Pancreas (tissue), 10 donors: ENCODE measurements around the gene MYH6. TPM values are rescaled to one million over a fixed set of nuclear protein-coding genes. Genes with fewer than 3 reads are reported as not detected.

Experiments
- ATAC-seq, 4 donors: fragments of 200-7000 bp; cut with Tn5 transposase; one replicate each; pipeline versions ENCODE4 v1.8.0 to v1.9.1; 2020; ENCODE audit warnings: mild to moderate bottlenecking in 4 of 4, moderate library complexity in 4 of 4
- DNase-seq, 6 donors: peaks; one replicate each; pipeline ENCODE4 v3.0.0-alpha.2; 2020
- FAIRE-seq: peaks from 2 replicates; lab custom pipeline; 2012; peaks lifted over from hg19 to GRCh38; lab: Jason Lieb, UNC
- H3K27ac ChIP-seq, 4 donors: fragments of 200-600 bp; sonication (generic); 1 replicate in 3 of 4; 2 replicates in 1 of 4; pipeline versions ENCODE4 v1.5.0 to v1.8.0; 2020
- H3K27me3 ChIP-seq, 4 donors: fragments of 200-600 bp; one replicate each; pipeline ENCODE4 v1.8.0; 2021
- H3K36me3 ChIP-seq, 3 donors: fragments of 200-600 bp; sonication (generic) in 1 of 3; one replicate each; pipeline versions ENCODE4 v1.5.0 to v1.8.0; 2020 to 2021
- H3K4me1 ChIP-seq, 3 donors: fragments of 200-600 bp; one replicate each; pipeline ENCODE4 v1.8.0; 2021
- H3K4me3 ChIP-seq, 4 donors: fragments of 200-600 bp; sonication (generic) in 2 of 4; one replicate each; pipeline versions ENCODE4 v1.5.0 to v1.8.0; 2020 to 2021
- H3K9me3 ChIP-seq, 4 donors: fragments of 200-600 bp; one replicate each; pipeline ENCODE4 v1.8.0; 2021
- WGBS, 2 donors: extraction: QIAGEN DNeasy Blood & Tissue Kit; methylation state at CpG; one replicate each; pipeline ENCODE4 v1.1.7; 2013; 5-methylcytosine and 5-hydroxymethylcytosine counted together
- intact Hi-C, 3 donors: fragments of 100-400 bp; cut with DNase I; formaldehyde crosslinking; loops; one replicate each; pipeline versions ENCODE4 v1.11.1 to v1.14.2; 2022
- polyA plus RNA-seq, 2 donors: library from polyadenylated mRNA; stranded (reverse); fragments of 200-250 nt; gene quantifications; one replicate each; pipeline ENCODE4 v1.2.3, GENCODE V29; 2013
- total RNA-seq, 6 donors: library from RNA; stranded (reverse); fragmentation: NEBNext Ultra II Directional in 4 of 6; extraction: Animal tissue kit (Norgen Biotek cat#: 25700) in 4 of 6; gene quantifications; one replicate each; pipeline versions ENCODE4 v1.2.1 to v1.2.4, GENCODE V29; 2021 to 2023
- TF ChIP-seq, protein P1 (sequence below), 4 donors: fragments of 200-600 bp; sonication (generic) in 3 of 4; IDR thresholded peaks; one replicate each; pipeline versions ENCODE4 v1.5.0 to v1.8.0; 2021; ENCODE audit warnings: antibody characterized with exemption in 4 of 4
- donor health status: healthy with polysubstance abuse.
- donor health status: DM: no; HTN: no; CAD: no; lungs with moderate emphysema.
- donor health status: DM: no; HTN: no; CAD: no.
- donor health status: control.
- donor health status: control.
- donor health status: Bipolar disorder and iron deficiency.
- donor health status: DM: yes; HTN: yes; CAD: no.
- donor health status: DM: no; HTN: no; CAD: no.
- donor health status: DM: no; HTN: no; CAD: no.
- donor health status: DM: yes; HTN: yes; CAD: no.

The MYH6 gene
- total and polyA plus RNA-seq, 8 donors = 0.03 to 0.72 (median 0.11) TPM; not detected in 2

DNA sequence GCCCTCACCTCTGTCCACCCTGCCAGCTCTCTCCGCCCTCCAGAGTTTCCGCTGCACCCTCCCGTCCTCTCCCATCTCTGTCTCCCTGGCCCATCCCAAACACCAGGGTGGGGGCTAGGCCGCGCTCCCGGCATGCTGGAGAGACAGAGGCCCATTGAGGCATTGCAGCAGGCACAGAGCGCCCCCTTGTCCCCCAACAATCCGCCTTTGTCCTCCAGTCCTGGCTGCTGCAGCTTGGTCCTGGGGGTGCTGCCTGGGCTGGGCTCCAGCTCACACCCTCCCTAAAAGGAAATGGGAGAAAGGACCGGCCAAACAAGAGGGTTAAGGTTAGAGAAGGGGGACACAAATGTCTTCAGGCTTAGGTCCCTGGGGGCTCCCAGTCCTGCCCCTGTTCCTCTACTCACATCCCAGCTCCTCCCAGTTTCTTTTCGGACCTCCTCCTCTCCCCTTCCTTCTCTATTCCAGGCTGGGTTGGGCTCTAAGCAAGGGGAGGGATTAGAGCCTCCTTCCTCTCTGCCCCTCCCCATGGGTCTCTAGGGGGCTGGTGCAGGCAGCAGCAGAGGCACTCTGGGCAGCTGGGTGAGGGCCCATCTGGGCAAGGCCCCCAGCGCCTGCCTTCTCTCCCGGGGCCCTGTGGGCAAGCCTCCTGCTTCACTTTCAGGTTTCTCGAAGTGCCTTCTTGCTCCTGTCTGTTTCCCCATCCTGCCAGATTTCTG, 31.4 kb downstream of the MYH6 start, which contains the start of gene CMTM5:
TSS of gene CMTM5 (plus strand) at position 565 of the 716 bp plus-strand sequence. CDS start 206 bp downstream, outside the sequence.
- Histone ChIP-seq H3K4me3 (no peak within 1 kb of the TSS), H3K27me3 (no peaks in the 10 kb centered on the region), H3K9me3 (no peaks in the 10 kb centered on the region), H3K27ac (no peak within 1 kb of the TSS), H3K4me1 (peaks cover 0 to 3% (median 0%) of the 10 kb centered on the region in 3 donors), H3K36me3 (no peaks in the 10 kb centered on the region)
- ATAC-seq = no peak
- no peak for FAIRE-seq
- intact Hi-C loops = loop anchor here in 1 of 3 donors (5.0 kb wide), 1 partner anchor 49 kb away; no protein-coding TSS in a partner anchor
- no peak for DNase-seq
- TF ChIP-seq, protein P1, sequence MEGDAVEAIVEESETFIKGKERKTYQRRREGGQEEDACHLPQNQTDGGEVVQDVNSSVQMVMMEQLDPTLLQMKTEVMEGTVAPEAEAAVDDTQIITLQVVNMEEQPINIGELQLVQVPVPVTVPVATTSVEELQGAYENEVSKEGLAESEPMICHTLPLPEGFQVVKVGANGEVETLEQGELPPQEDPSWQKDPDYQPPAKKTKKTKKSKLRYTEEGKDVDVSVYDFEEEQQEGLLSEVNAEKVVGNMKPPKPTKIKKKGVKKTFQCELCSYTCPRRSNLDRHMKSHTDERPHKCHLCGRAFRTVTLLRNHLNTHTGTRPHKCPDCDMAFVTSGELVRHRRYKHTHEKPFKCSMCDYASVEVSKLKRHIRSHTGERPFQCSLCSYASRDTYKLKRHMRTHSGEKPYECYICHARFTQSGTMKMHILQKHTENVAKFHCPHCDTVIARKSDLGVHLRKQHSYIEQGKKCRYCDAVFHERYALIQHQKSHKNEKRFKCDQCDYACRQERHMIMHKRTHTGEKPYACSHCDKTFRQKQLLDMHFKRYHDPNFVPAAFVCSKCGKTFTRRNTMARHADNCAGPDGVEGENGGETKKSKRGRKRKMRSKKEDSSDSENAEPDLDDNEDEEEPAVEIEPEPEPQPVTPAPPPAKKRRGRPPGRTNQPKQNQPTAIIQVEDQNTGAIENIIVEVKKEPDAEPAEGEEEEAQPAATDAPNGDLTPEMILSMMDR (IDR thresholded peaks at IDR 0.05) = no peak
- 67 to 77% methylated on average over 13 of the region's 13 CpGs for WGBS, 2 donors

DNA sequence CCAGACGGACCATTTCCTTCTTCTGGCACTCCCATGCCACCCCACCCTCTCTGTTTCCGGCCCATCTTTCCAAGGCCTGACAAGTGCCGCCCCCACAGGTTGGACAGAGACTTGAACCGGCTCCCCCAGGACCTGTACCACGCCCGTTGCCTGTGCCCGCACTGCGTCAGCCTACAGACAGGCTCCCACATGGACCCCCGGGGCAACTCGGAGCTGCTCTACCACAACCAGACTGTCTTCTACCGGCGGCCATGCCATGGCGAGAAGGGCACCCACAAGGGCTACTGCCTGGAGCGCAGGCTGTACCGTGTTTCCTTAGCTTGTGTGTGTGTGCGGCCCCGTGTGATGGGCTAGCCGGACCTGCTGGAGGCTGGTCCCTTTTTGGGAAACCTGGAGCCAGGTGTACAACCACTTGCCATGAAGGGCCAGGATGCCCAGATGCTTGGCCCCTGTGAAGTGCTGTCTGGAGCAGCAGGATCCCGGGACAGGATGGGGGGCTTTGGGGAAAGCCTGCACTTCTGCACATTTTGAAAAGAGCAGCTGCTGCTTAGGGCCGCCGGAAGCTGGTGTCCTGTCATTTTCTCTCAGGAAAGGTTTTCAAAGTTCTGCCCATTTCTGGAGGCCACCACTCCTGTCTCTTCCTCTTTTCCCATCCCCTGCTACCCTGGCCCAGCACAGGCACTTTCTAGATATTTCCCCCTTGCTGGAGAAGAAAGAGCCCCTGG, 32.4 kb downstream of the MYH6 start:
- WGBS, 2 donors = 83 to 85% methylated on average over 21 of the region's 21 CpGs
- DNase-seq = no peak
- intact Hi-C loops = loop anchor here in 1 of 3 donors (5.0 kb wide), 1 partner anchor 48 kb away; no protein-coding TSS in a partner anchor
- Histone ChIP-seq H3K36me3 (no peaks in the 10 kb centered on the region), H3K27me3 (no peaks in the 10 kb centered on the region), H3K4me1 (peaks cover 0 to 3% (median 0%) of the 10 kb centered on the region in 3 donors), H3K27ac (no peak overlapping the region), H3K9me3 (no peaks in the 10 kb centered on the region), H3K4me3 (no peak overlapping the region)
- ATAC-seq = no peak
- FAIRE-seq = no peak
- TF ChIP-seq, protein P1 (IDR thresholded peaks at IDR 0.05) = no peak

DNA sequence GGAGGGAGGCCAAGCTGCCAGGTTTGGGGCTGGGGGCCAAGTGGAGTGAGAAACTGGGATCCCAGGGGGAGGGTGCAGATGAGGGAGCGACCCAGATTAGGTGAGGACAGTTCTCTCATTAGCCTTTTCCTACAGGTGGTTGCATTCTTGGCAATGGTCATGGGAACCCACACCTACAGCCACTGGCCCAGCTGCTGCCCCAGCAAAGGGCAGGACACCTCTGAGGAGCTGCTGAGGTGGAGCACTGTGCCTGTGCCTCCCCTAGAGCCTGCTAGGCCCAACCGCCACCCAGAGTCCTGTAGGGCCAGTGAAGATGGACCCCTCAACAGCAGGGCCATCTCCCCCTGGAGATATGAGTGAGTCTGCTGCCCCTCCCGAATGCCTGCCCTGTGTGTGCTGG, 35.0 kb downstream of the MYH6 start:
- ATAC-seq (no peak), FAIRE-seq (no peak), DNase-seq (no peak)
- no peaks in the 10 kb centered on the region for H3K36me3 ChIP-seq
- H3K4me1 ChIP-seq = no peaks in the 10 kb centered on the region
- no peaks in the 10 kb centered on the region for H3K9me3 ChIP-seq
- intact Hi-C loops = loop anchor here in 1 of 3 donors (5.0 kb wide), 1 partner anchor 36 kb away; no protein-coding TSS in a partner anchor
- no peak overlapping the region for H3K4me3 ChIP-seq
- TF ChIP-seq, protein P1 (IDR thresholded peaks at IDR 0.05) = no peak
- H3K27me3 ChIP-seq = no peaks in the 10 kb centered on the region
- 65 to 77% methylated on average over 3 of the region's 3 CpGs for WGBS, 2 donors
- no peak overlapping the region for H3K27ac ChIP-seq

DNA sequence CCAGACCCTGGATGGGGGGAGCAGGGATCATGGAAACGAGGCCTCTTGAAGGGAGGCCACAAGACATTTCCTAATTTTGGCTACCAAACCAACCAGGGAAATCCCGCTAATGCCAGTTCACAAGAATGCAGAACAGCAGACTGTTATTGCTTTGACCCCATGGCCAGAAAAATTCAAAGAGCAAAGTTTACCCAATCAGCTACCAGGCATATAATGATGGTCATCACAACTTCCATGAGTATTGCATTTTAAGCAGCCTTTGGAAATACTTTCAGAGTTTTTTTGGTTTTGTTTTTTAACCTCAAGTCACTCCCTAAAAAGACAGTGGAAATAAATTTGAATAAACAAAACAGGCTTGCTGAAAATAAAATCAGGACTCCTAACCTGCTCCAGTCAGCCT, 35.6 kb downstream of the MYH6 start, which contains the start of gene IL25:
TSS of gene IL25 (plus strand) at position 301 of the 400 bp plus-strand sequence.
- FAIRE-seq (no peak), DNase-seq (no peak), ATAC-seq (no peak)
- intact Hi-C loops = loop anchor here in 1 of 3 donors (5.0 kb wide), 1 partner anchor 35 kb away; no protein-coding TSS in a partner anchor
- TF ChIP-seq, protein P1 (IDR thresholded peaks at IDR 0.05) = no peak
- Histone ChIP-seq H3K36me3 (no peaks in the 10 kb centered on the region), H3K4me1 (no peaks in the 10 kb centered on the region), H3K4me3 (no peak within 1 kb of the TSS), H3K9me3 (no peaks in the 10 kb centered on the region), H3K27me3 (no peaks in the 10 kb centered on the region), H3K27ac (no peak within 1 kb of the TSS)
- 63 to 70% methylated on average over 2 of the region's 2 CpGs for WGBS, 2 donors
